ENCODE measurements around the gene CR1.

DNA sequence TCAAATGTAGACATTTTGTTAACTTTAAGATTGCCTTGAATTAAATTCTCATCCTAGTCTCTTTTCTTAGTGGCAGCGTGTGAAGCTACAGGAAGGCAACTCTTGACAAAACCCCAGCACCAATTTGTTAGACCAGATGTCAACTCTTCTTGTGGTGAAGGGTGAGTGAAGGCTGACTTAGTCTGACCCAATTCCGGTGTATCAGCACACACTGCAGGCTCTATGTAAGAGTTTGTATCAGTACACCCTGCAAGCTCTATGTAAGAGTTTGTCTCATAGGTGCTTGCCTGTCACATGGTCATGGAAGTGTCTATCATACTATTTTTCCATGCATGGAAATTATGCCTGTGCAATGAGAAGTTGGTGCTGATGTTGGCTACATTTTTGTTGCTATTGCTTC lies 25.0 kb upstream of the CR1 start:
- TF ChIP-seq, protein P1, sequence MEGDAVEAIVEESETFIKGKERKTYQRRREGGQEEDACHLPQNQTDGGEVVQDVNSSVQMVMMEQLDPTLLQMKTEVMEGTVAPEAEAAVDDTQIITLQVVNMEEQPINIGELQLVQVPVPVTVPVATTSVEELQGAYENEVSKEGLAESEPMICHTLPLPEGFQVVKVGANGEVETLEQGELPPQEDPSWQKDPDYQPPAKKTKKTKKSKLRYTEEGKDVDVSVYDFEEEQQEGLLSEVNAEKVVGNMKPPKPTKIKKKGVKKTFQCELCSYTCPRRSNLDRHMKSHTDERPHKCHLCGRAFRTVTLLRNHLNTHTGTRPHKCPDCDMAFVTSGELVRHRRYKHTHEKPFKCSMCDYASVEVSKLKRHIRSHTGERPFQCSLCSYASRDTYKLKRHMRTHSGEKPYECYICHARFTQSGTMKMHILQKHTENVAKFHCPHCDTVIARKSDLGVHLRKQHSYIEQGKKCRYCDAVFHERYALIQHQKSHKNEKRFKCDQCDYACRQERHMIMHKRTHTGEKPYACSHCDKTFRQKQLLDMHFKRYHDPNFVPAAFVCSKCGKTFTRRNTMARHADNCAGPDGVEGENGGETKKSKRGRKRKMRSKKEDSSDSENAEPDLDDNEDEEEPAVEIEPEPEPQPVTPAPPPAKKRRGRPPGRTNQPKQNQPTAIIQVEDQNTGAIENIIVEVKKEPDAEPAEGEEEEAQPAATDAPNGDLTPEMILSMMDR (IDR thresholded peaks at IDR 0.05; ENCODE audit: borderline replicate concordance, extremely low read depth, low read length, poor library complexity, severe bottlenecking) = no peak
- TF ChIP-seq EZH2 (IDR thresholded peaks at IDR 0.05; ENCODE audit: borderline replicate concordance, low read depth, low read length, severe bottlenecking) = no peak
